H9 (cell line): ENCODE data around the gene ANKDD1B. TPM values are rescaled to one million over a fixed set of nuclear protein-coding genes. Genes with fewer than 3 reads are reported as not detected.

Source experiments
- DNase-seq: peaks from one replicate; pipeline ENCODE4 v3.0.0-alpha.2; 2017
- H2AFZ ChIP-seq: one replicate; pipeline ENCODE4 v1.6.1; 2013; ENCODE audit warnings: mild to moderate bottlenecking, low read length, control low read depth, moderate library complexity
- H2AK5ac ChIP-seq: 2 replicates; pipeline ENCODE4 v1.6.1; 2013; ENCODE audit warnings: low read length, control low read depth, mixed read lengths; ENCODE audit not compliant: insufficient read length
- H2BK120ac ChIP-seq: one replicate; pipeline ENCODE4 v1.6.1; 2013; ENCODE audit warnings: low read depth, mild to moderate bottlenecking, low read length, control low read depth, inconsistent platforms; ENCODE audit not compliant: poor library complexity, severe bottlenecking
- H2BK12ac ChIP-seq: 2 replicates; pipeline ENCODE4 v1.6.1; 2013; ENCODE audit warnings: low read length, control low read depth, mixed read lengths, low read depth; ENCODE audit not compliant: insufficient read length
- H2BK15ac ChIP-seq: 2 replicates; pipeline ENCODE4 v1.6.1; 2013; ENCODE audit warnings: low read depth, low read length, control low read depth
- H2BK20ac ChIP-seq: one replicate; pipeline ENCODE4 v1.6.1; 2013; ENCODE audit warnings: low read depth, mild to moderate bottlenecking, low read length, control low read depth, inconsistent platforms; ENCODE audit not compliant: poor library complexity, severe bottlenecking
- H2BK5ac ChIP-seq: 2 replicates; pipeline ENCODE4 v1.6.1; 2013; ENCODE audit warnings: low read length, control low read depth, mixed read lengths; ENCODE audit not compliant: insufficient read length
- H3K14ac ChIP-seq: 2 replicates; pipeline ENCODE4 v1.6.1; 2013; ENCODE audit warnings: low read length, control low read depth; ENCODE audit not compliant: insufficient read depth
- H3K18ac ChIP-seq: 2 replicates; pipeline ENCODE4 v1.6.1; 2013; ENCODE audit warnings: low read depth, mild to moderate bottlenecking, mixed read lengths, low read length, control low read depth; ENCODE audit not compliant: insufficient read length
- H3K23ac ChIP-seq: 2 replicates; pipeline ENCODE4 v1.6.1; 2013; ENCODE audit warnings: low read length, control low read depth, mixed read lengths, low read depth; ENCODE audit not compliant: insufficient read length
- H3K23me2 ChIP-seq: 2 replicates; pipeline ENCODE4 v1.6.1; 2013; ENCODE audit warnings: low read depth, mild to moderate bottlenecking, mixed read lengths, low read length, control low read depth; ENCODE audit not compliant: insufficient read length, poor library complexity, severe bottlenecking
- H3K27ac ChIP-seq: 2 replicates; pipeline ENCODE4 v1.5.1; 2013; ENCODE audit warnings: low read length, control low read depth, mixed read lengths, low read depth; ENCODE audit not compliant: insufficient read length
- H3K27me3 ChIP-seq: 2 replicates; pipeline ENCODE4 v1.6.1; 2013; ENCODE audit warnings: low read length, control low read depth, inconsistent platforms; ENCODE audit not compliant: insufficient read depth
- H3K4ac ChIP-seq: 2 replicates; pipeline ENCODE4 v1.6.1; 2013; ENCODE audit warnings: low read depth, mild to moderate bottlenecking, control low read depth, inconsistent platforms, low read length, moderate library complexity
- H3K4me1 ChIP-seq: 2 replicates; pipeline ENCODE4 v1.6.1; 2013; ENCODE audit warnings: low read length, control low read depth, inconsistent platforms; ENCODE audit not compliant: insufficient read depth
- H3K4me2 ChIP-seq: 2 replicates; pipeline ENCODE4 v1.6.1; 2013; ENCODE audit warnings: low read length, control low read depth, mixed read lengths; ENCODE audit not compliant: insufficient read length, insufficient read depth
- H3K56ac ChIP-seq: 2 replicates; pipeline ENCODE4 v1.6.1; 2013; ENCODE audit warnings: low read depth, mild to moderate bottlenecking, mixed read lengths, low read length, control low read depth; ENCODE audit not compliant: insufficient read length
- H3K79me1 ChIP-seq: 2 replicates; pipeline ENCODE4 v1.6.1; 2013; ENCODE audit warnings: low read depth, mild to moderate bottlenecking, moderate library complexity, low read length, control low read depth, inconsistent platforms; ENCODE audit not compliant: insufficient read depth, poor library complexity, severe bottlenecking
- H3K79me2 ChIP-seq: 2 replicates; pipeline ENCODE4 v1.6.1; 2013; ENCODE audit warnings: low read length, control low read depth, inconsistent platforms; ENCODE audit not compliant: insufficient read depth
- H3K9ac ChIP-seq: 2 replicates; pipeline ENCODE4 v1.6.1; 2013; ENCODE audit warnings: low read length, control low read depth, mixed read lengths; ENCODE audit not compliant: insufficient read length; ENCODE audit errors: extremely low read depth
- H3K9me3 ChIP-seq: one replicate; pipeline ENCODE4 v1.6.1; 2013; ENCODE audit warnings: low read depth, low read length, inconsistent platforms; ENCODE audit not compliant: control insufficient read depth
- H3T11ph ChIP-seq: one replicate; pipeline ENCODE4 v1.6.1; 2013; ENCODE audit warnings: mild to moderate bottlenecking, low read length, control low read depth, inconsistent platforms
- H4K20me1 ChIP-seq: one replicate; pipeline ENCODE4 v1.6.1; 2013; ENCODE audit not compliant: control insufficient read depth, insufficient read length, insufficient read depth
- H4K5ac ChIP-seq: 2 replicates; pipeline ENCODE4 v1.6.1; 2013; ENCODE audit warnings: low read depth, mild to moderate bottlenecking, mixed read lengths, low read length, control low read depth; ENCODE audit not compliant: insufficient read length
- H4K8ac ChIP-seq: replicated peaks from 2 replicates; pipeline ENCODE4 v1.6.1; 2013; ENCODE audit warnings: low read length, control low read depth, mixed read lengths, low read depth; ENCODE audit not compliant: insufficient read length
- H4K91ac ChIP-seq: 2 replicates; pipeline ENCODE4 v1.6.1; 2013; ENCODE audit warnings: low read depth, mild to moderate bottlenecking, moderate library complexity, mixed read lengths, low read length, control low read depth; ENCODE audit not compliant: insufficient read length
- H3K27ac Mint-ChIP-seq, 3 experiments: 2 replicates in 2 of 3; 3 replicates in 1 of 3; pipeline ENCODE4 v1.8.0; 2020 to 2021; ENCODE audit warnings: mixed read lengths in 3 of 3, mild to moderate bottlenecking in 1 of 3, moderate library complexity in 1 of 3
- H3K27me3 Mint-ChIP-seq: 2 replicates; pipeline ENCODE4 v1.8.0; 2021; ENCODE audit warnings: low read depth, mild to moderate bottlenecking, moderate library complexity, mixed read lengths
- H3K36me3 Mint-ChIP-seq, 3 experiments: 2 replicates in 2 of 3; 3 replicates in 1 of 3; pipeline ENCODE4 v1.8.0; 2020 to 2021; ENCODE audit warnings: low read depth in 3 of 3, mixed read lengths in 3 of 3; ENCODE audit not compliant: insufficient read depth in 1 of 3
- H3K4me1 Mint-ChIP-seq, 2 experiments: 2 replicates each; pipeline ENCODE4 v1.8.0; 2020; ENCODE audit warnings: mixed read lengths in 2 of 2
- H3K4me3 Mint-ChIP-seq, 2 experiments: 2 replicates in 1 of 2; 3 replicates in 1 of 2; pipeline ENCODE4 v1.8.0; 2020 to 2021; ENCODE audit warnings: mild to moderate bottlenecking in 2 of 2, mixed read lengths in 2 of 2, moderate library complexity in 1 of 2
- H3K9me3 Mint-ChIP-seq, 2 experiments: 2 replicates in 1 of 2; 3 replicates in 1 of 2; pipeline ENCODE4 v1.8.0; 2020; ENCODE audit warnings: mild to moderate bottlenecking in 2 of 2, mixed read lengths in 2 of 2, moderate library complexity in 1 of 2
- CTCF ChIP-seq: fragments of 200-600 bp; sonication (generic); conservative IDR thresholded peaks from 3 replicates; pipeline ENCODE4 v1.8.0; 2021; ENCODE audit warnings: antibody characterized with exemption, mild to moderate bottlenecking
- WGBS: extraction: QIAGEN DNeasy Blood & Tissue Kit; methylation state at CpG from one replicate; pipeline ENCODE4 v1.1.7; 2013; ENCODE audit warnings: missing lambda C conversion rate, low lambda C conversion rate, mixed read lengths; ENCODE audit not compliant: insufficient read length; ENCODE audit errors: extremely low coverage; 5-methylcytosine and 5-hydroxymethylcytosine counted together
- total RNA-seq: library from RNA; stranded (reverse); gene quantifications from 2 replicates; pipeline ENCODE4 v1.2.1, GENCODE V29; 2021

Gene ANKDD1B
- total RNA-seq, 1 experiment from 2014 or later = 0.33 TPM

GRCh38 chr5:75612226-75612569 is 945 bp downstream of the ANKDD1B start:
- peak; percentile 72 for DNase-seq

More at GRCh38 chr5:75612226-75612569, 945 bp downstream of the ANKDD1B start:
- H3K23me2 ChIP-seq = peaks cover 11% of the 10 kb centered on the region
- H3K79me2 ChIP-seq = no peaks in the 10 kb centered on the region; the same call in 1 of the 2 replicates
- WGBS = no CpG with 5 or more reads among the region's 12 CpGs
- H3K27ac ChIP-seq = no peak overlapping the region
- peak overlapping the region; percentile 56 for H2AFZ ChIP-seq
- H3K4me1 ChIP-seq = no peaks in the 10 kb centered on the region; the same call in 1 of the 2 replicates
- no peak overlapping the region for H3T11ph ChIP-seq
- H4K20me1 ChIP-seq = no peaks in the 10 kb centered on the region
- no peak overlapping the region for H2AK5ac ChIP-seq
- H3K27me3 ChIP-seq = no peaks in the 10 kb centered on the region
- no peaks in the 10 kb centered on the region for H3K79me1 ChIP-seq
- H3K9ac ChIP-seq = no peak overlapping the region
- H3K56ac ChIP-seq = no peak overlapping the region
- TF ChIP-seq CTCF = no peak
- H2BK120ac ChIP-seq = no peak overlapping the region
- 0 out of 2 replicates have a peak, but pooled peaks cover 3% of the 10 kb centered on the region for H3K27me3 Mint-ChIP-seq
- H2BK15ac ChIP-seq = no peak overlapping the region
- no peaks in the 10 kb centered on the region for H3K9me3 ChIP-seq
- H4K5ac ChIP-seq = no peak overlapping the region
- peak overlapping the region; percentile 74 to 84 for H3K4me3 Mint-ChIP-seq
- H3K4me2 ChIP-seq = peak overlapping the region; percentile 93
- no peak overlapping the region for H3K18ac ChIP-seq
- no peak overlapping the region for H3K4ac ChIP-seq
- no peak overlapping the region for H3K23ac ChIP-seq
- H4K8ac ChIP-seq = no peak overlapping the region
- H3K36me3 Mint-ChIP-seq = no peaks in the 10 kb centered on the region
- H4K91ac ChIP-seq = no peak overlapping the region
- H3K9me3 Mint-ChIP-seq = no peaks in the 10 kb centered on the region
- H3K4me1 Mint-ChIP-seq = peaks cover 37 to 46% of the 10 kb centered on the region in 2 experiments
- no peak overlapping the region for H3K27ac Mint-ChIP-seq
- H2BK5ac ChIP-seq = no peak overlapping the region
- H2BK20ac ChIP-seq = no peak overlapping the region
- H2BK12ac ChIP-seq = no peak overlapping the region
- H3K14ac ChIP-seq = no peak overlapping the region
